WTC11 (cell line): Measurements from ENCODE around the gene LRRC9. TPM values are rescaled to one million over a fixed set of nuclear protein-coding genes. Genes with fewer than 3 reads are reported as not detected.

Source experiments
- ATAC-seq: fragments of 200-7000 bp; cut with Tn5 transposase; 2 replicates; pipeline ENCODE4 v1.10.0; 2021; ENCODE audit warnings: mild to moderate bottlenecking, moderate library complexity
- CTCF ChIA-PET: fragments of 300-600 bp; sonication (Branson Sonifier 250); formaldehyde crosslinking; loops from one replicate; lab custom pipeline; 2021; ENCODE audit warnings: antibody characterized with exemption; lab: Charles Lee
- POLR2A ChIA-PET: fragments of 350-600 bp; sonication (Branson Sonifier 250); formaldehyde crosslinking; loops from one replicate; lab custom pipeline; 2021; ENCODE audit warnings: antibody characterized with exemption; lab: Charles Lee
- DNase-seq: peaks from one replicate; pipeline ENCODE4 v3.0.0; 2021; ENCODE audit warnings: low spot score
- H3K27ac Mint-ChIP-seq: 2 replicates; pipeline ENCODE4 v1.8.0; 2021; ENCODE audit warnings: mixed read lengths
- H3K27me3 Mint-ChIP-seq: 2 replicates; pipeline ENCODE4 v1.8.0; 2021; ENCODE audit warnings: low read depth, mild to moderate bottlenecking, moderate library complexity, mixed read lengths
- H3K36me3 Mint-ChIP-seq: 2 replicates; pipeline ENCODE4 v1.8.0; 2021; ENCODE audit warnings: mixed read lengths
- H3K4me1 Mint-ChIP-seq: 2 replicates; pipeline ENCODE4 v1.8.0; 2022; ENCODE audit warnings: mixed read lengths
- H3K4me3 Mint-ChIP-seq: 2 replicates; pipeline ENCODE4 v1.8.0; 2021; ENCODE audit warnings: mild to moderate bottlenecking, moderate library complexity, mixed read lengths
- H3K9me3 Mint-ChIP-seq: 2 replicates; pipeline ENCODE4 v1.8.0; 2021; ENCODE audit warnings: mixed read lengths
- ATF1 ChIP-seq: sonication (generic); formaldehyde crosslinking; IDR thresholded peaks from 2 replicates; pipeline ENCODE4 v1.8.1; 2023; ENCODE audit warnings: mild to moderate bottlenecking, moderate library complexity, missing genetic modification reagents
- CBFB ChIP-seq: sonication (generic); formaldehyde crosslinking; IDR thresholded peaks from 2 replicates; pipeline ENCODE4 v1.8.1; 2022; ENCODE audit warnings: mild to moderate bottlenecking, low read depth, missing genetic modification reagents
- CREM ChIP-seq: sonication (generic); formaldehyde crosslinking; IDR thresholded peaks from 2 replicates; pipeline ENCODE4 v1.8.1; 2022; ENCODE audit warnings: mild to moderate bottlenecking, missing genetic modification reagents, moderate library complexity
- ESRRA ChIP-seq: sonication (generic); formaldehyde crosslinking; IDR thresholded peaks from 2 replicates; pipeline ENCODE4 v1.8.1; 2022; ENCODE audit warnings: mild to moderate bottlenecking, missing genetic modification reagents, borderline replicate concordance
- FOXK1 ChIP-seq: sonication (generic); formaldehyde crosslinking; IDR thresholded peaks from 2 replicates; pipeline ENCODE4 v1.8.0; 2022; ENCODE audit warnings: mild to moderate bottlenecking, moderate library complexity, missing genetic modification reagents
- GRHL2 ChIP-seq: fragments of 250-450 bp; sonication (Bioruptor Pico); IDR thresholded peaks from 2 replicates; pipeline ENCODE4 v1.8.0; 2022; ENCODE audit warnings: mild to moderate bottlenecking, moderate library complexity; ENCODE audit not compliant: insufficient replicate concordance, severe bottlenecking
- GTF2I ChIP-seq: fragments of 250-450 bp; sonication (Bioruptor Pico); conservative IDR thresholded peaks from 2 replicates; pipeline ENCODE4 v1.4.0; 2021; ENCODE audit warnings: mild to moderate bottlenecking
- JUN ChIP-seq: sonication (generic); formaldehyde crosslinking; IDR thresholded peaks from 2 replicates; pipeline ENCODE4 v1.8.0; 2023; ENCODE audit warnings: mild to moderate bottlenecking, missing genetic modification reagents
- KAT7 ChIP-seq: sonication (generic); formaldehyde crosslinking; IDR thresholded peaks from 2 replicates; pipeline ENCODE4 v1.8.1; 2023; ENCODE audit warnings: missing genetic modification reagents, mild to moderate bottlenecking, borderline replicate concordance
- SMAD4 ChIP-seq: sonication (generic); formaldehyde crosslinking; IDR thresholded peaks from 2 replicates; pipeline ENCODE4 v1.8.0; 2022; ENCODE audit warnings: mild to moderate bottlenecking, missing genetic modification reagents
- SOX15 ChIP-seq: fragments of 250-450 bp; sonication (Bioruptor Pico); IDR thresholded peaks from 2 replicates; pipeline ENCODE4 v1.9.0; 2021; ENCODE audit warnings: mild to moderate bottlenecking
- SP1 ChIP-seq: sonication (generic); formaldehyde crosslinking; conservative IDR thresholded peaks from 2 replicates; pipeline ENCODE4 v1.8.1; 2022; ENCODE audit warnings: missing genetic modification reagents
- TEAD1 ChIP-seq: sonication (generic); formaldehyde crosslinking; IDR thresholded peaks from 2 replicates; pipeline ENCODE4 v1.8.0; 2022; ENCODE audit warnings: mild to moderate bottlenecking, missing genetic modification reagents
- USF1 ChIP-seq: sonication (generic); formaldehyde crosslinking; IDR thresholded peaks from 2 replicates; pipeline ENCODE4 v1.8.0; 2022; ENCODE audit warnings: mild to moderate bottlenecking, missing genetic modification reagents
- ZNF138 ChIP-seq: sonication (generic); formaldehyde crosslinking; conservative IDR thresholded peaks from 2 replicates; pipeline ENCODE4 v1.8.1; 2022; ENCODE audit warnings: mild to moderate bottlenecking, moderate library complexity, missing genetic modification reagents
- ZNF232 ChIP-seq: sonication (generic); formaldehyde crosslinking; IDR thresholded peaks from 2 replicates; pipeline ENCODE4 v1.8.0; 2022; ENCODE audit warnings: mild to moderate bottlenecking, missing genetic modification reagents
- ZNF396 ChIP-seq: fragments of 250-450 bp; sonication (Bioruptor Pico); IDR thresholded peaks from 2 replicates; pipeline ENCODE4 v1.8.0; 2021; ENCODE audit warnings: mild to moderate bottlenecking, moderate library complexity, borderline replicate concordance
- total RNA-seq: library from RNA; stranded (reverse); gene quantifications from 3 replicates; pipeline ENCODE4 v1.2.3, GENCODE V29; 2021
- TF ChIP-seq, protein P1 (sequence below): sonication (generic); formaldehyde crosslinking; IDR thresholded peaks from 2 replicates; pipeline ENCODE4 v1.8.0; 2022; ENCODE audit warnings: mild to moderate bottlenecking, missing genetic modification reagents
- TF ChIP-seq, protein P2 (sequence below): sonication (generic); formaldehyde crosslinking; IDR thresholded peaks from 2 replicates; pipeline ENCODE4 v1.8.1; 2023; ENCODE audit warnings: mild to moderate bottlenecking, missing genetic modification reagents
- TF ChIP-seq, protein P3 (sequence below): sonication (generic); formaldehyde crosslinking; conservative IDR thresholded peaks from 2 replicates; pipeline ENCODE4 v1.8.1; 2023; ENCODE audit warnings: mild to moderate bottlenecking, low read depth, missing genetic modification reagents, moderate library complexity
- TF ChIP-seq, protein P4 (sequence below): fragments of 200-600 bp; IDR thresholded peaks from 2 replicates; pipeline ENCODE4 v1.8.0; 2022; ENCODE audit warnings: antibody characterized with exemption
- TF ChIP-seq, protein P5 (sequence below): sonication (generic); formaldehyde crosslinking; IDR thresholded peaks from 2 replicates; pipeline ENCODE4 v1.8.1; 2022; ENCODE audit warnings: low read depth, mild to moderate bottlenecking, moderate library complexity, missing genetic modification reagents, borderline replicate concordance
- TF ChIP-seq, protein P6 (sequence below): sonication (generic); formaldehyde crosslinking; IDR thresholded peaks from 2 replicates; pipeline ENCODE4 v1.8.1; 2022; ENCODE audit warnings: mild to moderate bottlenecking, missing genetic modification reagents, moderate library complexity, borderline replicate concordance

The LRRC9 gene
- total RNA-seq, 1 experiment from 2014 or later = 0.79 TPM

- no peak overlapping the region for H3K27ac Mint-ChIP-seq
- H3K9me3 Mint-ChIP-seq = no peaks in the 10 kb centered on the region
- CTCF ChIA-PET = no interaction called here
- H3K27me3 Mint-ChIP-seq = no peaks in the 10 kb centered on the region
- POLR2A ChIA-PET = no interaction called here
- ATAC-seq (no peak), DNase-seq (no peak)
- peaks cover 3% of the 10 kb centered on the region for H3K4me1 Mint-ChIP-seq
- no peak overlapping the region for H3K4me3 Mint-ChIP-seq
- TF ChIP-seq CBFB (no peak), SP1 (CRISPR knock-in tag) (no peak), FOXK1 (CRISPR knock-in tag) (no peak), ESRRA (CRISPR knock-in tag) (no peak), ATF1 (CRISPR knock-in tag) (no peak), GTF2I (CRISPR knock-in tag) (no peak), ZNF232 (CRISPR knock-in tag) (no peak), USF1 (CRISPR knock-in tag) (no peak), TEAD1 (CRISPR knock-in tag) (no peak), SMAD4 (CRISPR knock-in tag) (no peak)
- TF ChIP-seq, protein P1, sequence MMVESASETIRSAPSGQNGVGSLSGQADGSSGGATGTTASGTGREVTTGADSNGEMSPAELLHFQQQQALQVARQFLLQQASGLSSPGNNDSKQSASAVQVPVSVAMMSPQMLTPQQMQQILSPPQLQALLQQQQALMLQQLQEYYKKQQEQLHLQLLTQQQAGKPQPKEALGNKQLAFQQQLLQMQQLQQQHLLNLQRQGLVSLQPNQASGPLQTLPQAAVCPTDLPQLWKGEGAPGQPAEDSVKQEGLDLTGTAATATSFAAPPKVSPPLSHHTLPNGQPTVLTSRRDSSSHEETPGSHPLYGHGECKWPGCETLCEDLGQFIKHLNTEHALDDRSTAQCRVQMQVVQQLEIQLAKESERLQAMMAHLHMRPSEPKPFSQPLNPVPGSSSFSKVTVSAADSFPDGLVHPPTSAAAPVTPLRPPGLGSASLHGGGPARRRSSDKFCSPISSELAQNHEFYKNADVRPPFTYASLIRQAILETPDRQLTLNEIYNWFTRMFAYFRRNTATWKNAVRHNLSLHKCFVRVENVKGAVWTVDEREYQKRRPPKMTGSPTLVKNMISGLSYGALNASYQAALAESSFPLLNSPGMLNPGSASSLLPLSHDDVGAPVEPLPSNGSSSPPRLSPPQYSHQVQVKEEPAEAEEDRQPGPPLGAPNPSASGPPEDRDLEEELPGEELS (CRISPR knock-in tag) = no peak
- TF ChIP-seq, protein P2, sequence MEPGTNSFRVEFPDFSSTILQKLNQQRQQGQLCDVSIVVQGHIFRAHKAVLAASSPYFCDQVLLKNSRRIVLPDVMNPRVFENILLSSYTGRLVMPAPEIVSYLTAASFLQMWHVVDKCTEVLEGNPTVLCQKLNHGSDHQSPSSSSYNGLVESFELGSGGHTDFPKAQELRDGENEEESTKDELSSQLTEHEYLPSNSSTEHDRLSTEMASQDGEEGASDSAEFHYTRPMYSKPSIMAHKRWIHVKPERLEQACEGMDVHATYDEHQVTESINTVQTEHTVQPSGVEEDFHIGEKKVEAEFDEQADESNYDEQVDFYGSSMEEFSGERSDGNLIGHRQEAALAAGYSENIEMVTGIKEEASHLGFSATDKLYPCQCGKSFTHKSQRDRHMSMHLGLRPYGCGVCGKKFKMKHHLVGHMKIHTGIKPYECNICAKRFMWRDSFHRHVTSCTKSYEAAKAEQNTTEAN = no peak
- TF ChIP-seq, protein P3, sequence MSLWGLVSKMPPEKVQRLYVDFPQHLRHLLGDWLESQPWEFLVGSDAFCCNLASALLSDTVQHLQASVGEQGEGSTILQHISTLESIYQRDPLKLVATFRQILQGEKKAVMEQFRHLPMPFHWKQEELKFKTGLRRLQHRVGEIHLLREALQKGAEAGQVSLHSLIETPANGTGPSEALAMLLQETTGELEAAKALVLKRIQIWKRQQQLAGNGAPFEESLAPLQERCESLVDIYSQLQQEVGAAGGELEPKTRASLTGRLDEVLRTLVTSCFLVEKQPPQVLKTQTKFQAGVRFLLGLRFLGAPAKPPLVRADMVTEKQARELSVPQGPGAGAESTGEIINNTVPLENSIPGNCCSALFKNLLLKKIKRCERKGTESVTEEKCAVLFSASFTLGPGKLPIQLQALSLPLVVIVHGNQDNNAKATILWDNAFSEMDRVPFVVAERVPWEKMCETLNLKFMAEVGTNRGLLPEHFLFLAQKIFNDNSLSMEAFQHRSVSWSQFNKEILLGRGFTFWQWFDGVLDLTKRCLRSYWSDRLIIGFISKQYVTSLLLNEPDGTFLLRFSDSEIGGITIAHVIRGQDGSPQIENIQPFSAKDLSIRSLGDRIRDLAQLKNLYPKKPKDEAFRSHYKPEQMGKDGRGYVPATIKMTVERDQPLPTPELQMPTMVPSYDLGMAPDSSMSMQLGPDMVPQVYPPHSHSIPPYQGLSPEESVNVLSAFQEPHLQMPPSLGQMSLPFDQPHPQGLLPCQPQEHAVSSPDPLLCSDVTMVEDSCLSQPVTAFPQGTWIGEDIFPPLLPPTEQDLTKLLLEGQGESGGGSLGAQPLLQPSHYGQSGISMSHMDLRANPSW (CRISPR knock-in tag) = no peak
- no peaks in the 10 kb centered on the region for H3K36me3 Mint-ChIP-seq
These were observed 6.6 kb downstream of the LRRC9 start for GRCh38 chr14:59926534-59926933.

DNA sequence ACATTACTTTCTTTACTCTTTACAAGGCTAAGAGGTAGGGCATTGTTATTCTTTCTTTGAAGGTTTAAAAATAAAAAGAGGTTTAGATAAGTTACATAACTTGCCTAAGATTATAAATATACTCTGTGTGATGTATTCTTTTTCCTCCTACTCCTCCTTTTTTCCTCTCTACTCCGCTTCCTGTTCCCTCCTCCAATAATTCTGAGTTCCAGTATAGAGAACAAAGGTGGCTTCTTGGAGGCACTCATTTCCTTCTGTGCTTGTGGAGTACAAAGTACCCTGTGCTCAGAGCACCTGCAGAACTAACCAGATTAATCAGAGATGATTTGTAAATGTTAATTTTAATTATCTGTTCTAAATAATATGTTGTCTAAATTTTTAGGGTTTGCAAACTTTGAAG is 11.3 kb downstream of the LRRC9 start:
- ATAC-seq = no peak
- POLR2A ChIA-PET = no interaction called here
- H3K4me3 Mint-ChIP-seq = no peak overlapping the region
- H3K36me3 Mint-ChIP-seq = no peaks in the 10 kb centered on the region
- no peaks in the 10 kb centered on the region for H3K27me3 Mint-ChIP-seq
- H3K27ac Mint-ChIP-seq = no peak overlapping the region
- no peak for DNase-seq
- H3K9me3 Mint-ChIP-seq = no peaks in the 10 kb centered on the region
- CTCF ChIA-PET = no interaction called here
- TF ChIP-seq ATF1 (CRISPR knock-in tag) (no peak), JUN (CRISPR knock-in tag) (no peak)
- H3K4me1 Mint-ChIP-seq = peaks cover 6% of the 10 kb centered on the region

GRCh38 chr14:59936145-59936544 is 16.2 kb downstream of the LRRC9 start:
- ChIA-PET POLR2A (no interaction called here), CTCF (interaction anchor here (1.0 to 1.2 kb wide), 2 partner anchors 304 to 429 kb away, joined by 3 read pairs; no protein-coding TSS in a partner anchor)
- DNase-seq (no peak), ATAC-seq (no peak)
- Mint-ChIP-seq H3K4me3 (no peak overlapping the region), H3K9me3 (0 out of 2 replicates have a peak, but pooled peaks cover 6% of the 10 kb centered on the region), H3K27me3 (no peaks in the 10 kb centered on the region), H3K27ac (no peak overlapping the region), H3K4me1 (0 out of 2 replicates have a peak, but pooled peaks cover 3% of the 10 kb centered on the region), H3K36me3 (no peaks in the 10 kb centered on the region)
- TF ChIP-seq, protein P4, sequence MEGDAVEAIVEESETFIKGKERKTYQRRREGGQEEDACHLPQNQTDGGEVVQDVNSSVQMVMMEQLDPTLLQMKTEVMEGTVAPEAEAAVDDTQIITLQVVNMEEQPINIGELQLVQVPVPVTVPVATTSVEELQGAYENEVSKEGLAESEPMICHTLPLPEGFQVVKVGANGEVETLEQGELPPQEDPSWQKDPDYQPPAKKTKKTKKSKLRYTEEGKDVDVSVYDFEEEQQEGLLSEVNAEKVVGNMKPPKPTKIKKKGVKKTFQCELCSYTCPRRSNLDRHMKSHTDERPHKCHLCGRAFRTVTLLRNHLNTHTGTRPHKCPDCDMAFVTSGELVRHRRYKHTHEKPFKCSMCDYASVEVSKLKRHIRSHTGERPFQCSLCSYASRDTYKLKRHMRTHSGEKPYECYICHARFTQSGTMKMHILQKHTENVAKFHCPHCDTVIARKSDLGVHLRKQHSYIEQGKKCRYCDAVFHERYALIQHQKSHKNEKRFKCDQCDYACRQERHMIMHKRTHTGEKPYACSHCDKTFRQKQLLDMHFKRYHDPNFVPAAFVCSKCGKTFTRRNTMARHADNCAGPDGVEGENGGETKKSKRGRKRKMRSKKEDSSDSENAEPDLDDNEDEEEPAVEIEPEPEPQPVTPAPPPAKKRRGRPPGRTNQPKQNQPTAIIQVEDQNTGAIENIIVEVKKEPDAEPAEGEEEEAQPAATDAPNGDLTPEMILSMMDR = no peak
- no peak for TF ChIP-seq SOX15 (CRISPR knock-in tag)
- TF ChIP-seq, protein P5, sequence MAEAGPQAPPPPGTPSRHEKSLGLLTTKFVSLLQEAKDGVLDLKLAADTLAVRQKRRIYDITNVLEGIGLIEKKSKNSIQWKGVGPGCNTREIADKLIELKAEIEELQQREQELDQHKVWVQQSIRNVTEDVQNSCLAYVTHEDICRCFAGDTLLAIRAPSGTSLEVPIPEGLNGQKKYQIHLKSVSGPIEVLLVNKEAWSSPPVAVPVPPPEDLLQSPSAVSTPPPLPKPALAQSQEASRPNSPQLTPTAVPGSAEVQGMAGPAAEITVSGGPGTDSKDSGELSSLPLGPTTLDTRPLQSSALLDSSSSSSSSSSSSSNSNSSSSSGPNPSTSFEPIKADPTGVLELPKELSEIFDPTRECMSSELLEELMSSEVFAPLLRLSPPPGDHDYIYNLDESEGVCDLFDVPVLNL (CRISPR knock-in tag) = no peak
- no peak for TF ChIP-seq ZNF396
- no peak for TF ChIP-seq GRHL2 (CRISPR knock-in tag)
- TF ChIP-seq, protein P6, sequence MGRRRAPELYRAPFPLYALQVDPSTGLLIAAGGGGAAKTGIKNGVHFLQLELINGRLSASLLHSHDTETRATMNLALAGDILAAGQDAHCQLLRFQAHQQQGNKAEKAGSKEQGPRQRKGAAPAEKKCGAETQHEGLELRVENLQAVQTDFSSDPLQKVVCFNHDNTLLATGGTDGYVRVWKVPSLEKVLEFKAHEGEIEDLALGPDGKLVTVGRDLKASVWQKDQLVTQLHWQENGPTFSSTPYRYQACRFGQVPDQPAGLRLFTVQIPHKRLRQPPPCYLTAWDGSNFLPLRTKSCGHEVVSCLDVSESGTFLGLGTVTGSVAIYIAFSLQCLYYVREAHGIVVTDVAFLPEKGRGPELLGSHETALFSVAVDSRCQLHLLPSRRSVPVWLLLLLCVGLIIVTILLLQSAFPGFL (CRISPR knock-in tag) = no peak
- no peak for TF ChIP-seq ZNF138 (CRISPR knock-in tag)
- no peak for TF ChIP-seq TEAD1 (CRISPR knock-in tag)
- TF ChIP-seq CREM = no peak
- no peak for TF ChIP-seq KAT7 (CRISPR knock-in tag)
